ENCODE data around the gene SLC1A1. TPM values are rescaled to one million over a fixed set of nuclear protein-coding genes. Genes with fewer than 3 reads are reported as not detected.
"Not testable (repeated sequence)": the region's sequence is repeated elsewhere in the genome, so short reads cannot be mapped to it uniquely, and the experiment has no call there.

The SLC1A1 gene
- total and polyA plus RNA-seq, 12 donors, result 0.94 to 3.5 (median 1.7) TPM

DNA sequence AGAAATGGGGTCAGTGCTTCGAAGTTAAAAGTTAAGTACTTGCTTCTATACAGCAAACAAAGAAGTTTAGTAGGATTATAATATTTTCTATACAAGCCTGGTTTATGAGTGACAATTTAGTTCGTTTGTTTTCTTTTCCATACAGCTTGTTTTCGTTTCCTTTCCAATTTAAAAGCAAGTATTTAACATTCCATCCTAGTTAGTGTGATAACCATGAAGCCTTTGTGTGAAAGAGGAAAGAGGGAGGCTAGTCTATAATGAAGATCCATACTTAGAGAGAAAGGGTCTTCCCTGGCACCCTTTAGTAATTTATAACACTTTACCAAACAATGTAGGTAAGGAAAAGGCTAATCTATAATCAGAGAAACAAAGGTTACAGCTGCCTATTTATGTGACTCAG is 51.0 kb downstream of the SLC1A1 start:
- H3K27ac ChIP-seq, result no peak overlapping the region
- no peak for ATAC-seq
- H3K27me3 ChIP-seq, result no peaks in the 10 kb centered on the region
- intact Hi-C loops (cut with DNase I), result loop anchor here in 2 of 10 donors (5.0 to 10.0 kb wide), 2 partner anchors 119 to 156 kb away; no protein-coding TSS in a partner anchor
- peaks cover 0 to 25% (median 9%) of the 10 kb centered on the region in 11 donors for H3K9me3 ChIP-seq
- H3K36me3 ChIP-seq, result peaks cover 0 to 9% (median 0%) of the 10 kb centered on the region in 9 donors
- H3K4me3 ChIP-seq, result no peak overlapping the region
- TF ChIP-seq, protein P1, sequence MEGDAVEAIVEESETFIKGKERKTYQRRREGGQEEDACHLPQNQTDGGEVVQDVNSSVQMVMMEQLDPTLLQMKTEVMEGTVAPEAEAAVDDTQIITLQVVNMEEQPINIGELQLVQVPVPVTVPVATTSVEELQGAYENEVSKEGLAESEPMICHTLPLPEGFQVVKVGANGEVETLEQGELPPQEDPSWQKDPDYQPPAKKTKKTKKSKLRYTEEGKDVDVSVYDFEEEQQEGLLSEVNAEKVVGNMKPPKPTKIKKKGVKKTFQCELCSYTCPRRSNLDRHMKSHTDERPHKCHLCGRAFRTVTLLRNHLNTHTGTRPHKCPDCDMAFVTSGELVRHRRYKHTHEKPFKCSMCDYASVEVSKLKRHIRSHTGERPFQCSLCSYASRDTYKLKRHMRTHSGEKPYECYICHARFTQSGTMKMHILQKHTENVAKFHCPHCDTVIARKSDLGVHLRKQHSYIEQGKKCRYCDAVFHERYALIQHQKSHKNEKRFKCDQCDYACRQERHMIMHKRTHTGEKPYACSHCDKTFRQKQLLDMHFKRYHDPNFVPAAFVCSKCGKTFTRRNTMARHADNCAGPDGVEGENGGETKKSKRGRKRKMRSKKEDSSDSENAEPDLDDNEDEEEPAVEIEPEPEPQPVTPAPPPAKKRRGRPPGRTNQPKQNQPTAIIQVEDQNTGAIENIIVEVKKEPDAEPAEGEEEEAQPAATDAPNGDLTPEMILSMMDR (IDR thresholded peaks at IDR 0.05), result no peak
- peaks cover 0 to under 1% (median 0%) of the 10 kb centered on the region in 9 donors for H3K4me1 ChIP-seq
- 65 to 70% methylated on average over 3 of the region's 3 CpGs for WGBS, 2 donors
- no peak for DNase-seq

DNA sequence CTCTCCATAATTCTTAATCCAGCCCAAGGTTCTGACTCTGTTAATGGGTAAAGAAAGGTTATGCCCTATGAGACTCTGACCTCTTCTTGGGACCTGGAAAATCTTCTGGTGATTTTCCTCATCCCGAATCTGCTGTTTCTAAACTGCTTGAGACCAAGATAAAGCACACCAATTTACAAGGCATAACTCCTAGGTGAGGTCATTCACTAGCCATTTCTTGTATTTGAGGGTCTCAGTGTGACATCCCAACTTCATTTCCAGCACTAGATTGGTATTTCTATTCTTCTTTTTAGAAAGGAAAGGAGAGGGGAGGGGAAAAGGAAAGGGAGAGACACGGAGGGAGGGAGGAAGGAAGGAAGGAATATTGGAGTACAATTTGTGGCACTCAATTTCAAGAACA is 51.6 kb downstream of the SLC1A1 start:
- H3K4me3 ChIP-seq, result no peak overlapping the region
- 35 to 52% methylated on average over 2 of the region's 2 CpGs for WGBS, 2 donors
- H3K27me3 ChIP-seq, result no peaks in the 10 kb centered on the region
- peaks cover 0 to 9% (median 0%) of the 10 kb centered on the region in 9 donors for H3K36me3 ChIP-seq
- TF ChIP-seq, protein P1 (IDR thresholded peaks at IDR 0.05), result no peak
- no peak for ATAC-seq
- no peak for DNase-seq
- peaks cover 0 to 21% (median 6%) of the 10 kb centered on the region in 11 donors for H3K9me3 ChIP-seq
- H3K4me1 ChIP-seq, result peaks cover 0 to 6% (median 4%) of the 10 kb centered on the region in 9 donors
- intact Hi-C loops (cut with DNase I), result loop anchor here in 2 of 10 donors (5.0 to 10.0 kb wide), 2 partner anchors 120 to 157 kb away; no protein-coding TSS in a partner anchor
- no peak overlapping the region for H3K27ac ChIP-seq

DNA sequence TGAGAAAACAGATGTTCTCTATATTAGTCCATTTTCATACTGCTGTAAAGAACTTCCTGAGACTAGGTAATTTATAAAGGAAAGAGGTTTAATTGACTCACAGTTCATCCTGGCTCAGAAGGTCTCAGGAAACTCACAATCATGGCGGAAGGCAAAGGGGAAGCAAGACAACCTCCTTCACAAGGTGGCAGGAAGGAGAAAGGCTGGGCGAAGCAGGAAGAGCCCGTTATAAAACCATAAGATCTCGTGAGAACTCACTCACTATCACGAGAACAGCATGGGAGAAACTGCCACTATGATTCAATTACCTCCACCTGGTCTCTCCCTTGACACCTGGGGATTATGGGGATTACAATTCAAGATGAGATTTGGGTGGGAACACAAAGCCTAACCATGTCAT is 54.4 kb downstream of the SLC1A1 start:
- DNase-seq, H3K27me3 ChIP-seq, H3K27ac ChIP-seq, H3K36me3 ChIP-seq, H3K4me3 ChIP-seq: not testable (repeated sequence)
- Histone ChIP-seq H3K4me1 (peaks cover 0 to 32% (median 24%) of the 10 kb centered on the region in 9 donors), H3K9me3 (peaks cover 0 to 11% (median 6%) of the 10 kb centered on the region in 11 donors)
- 61 to 69% methylated on average over 5 of the region's 5 CpGs for WGBS, 2 donors
- intact Hi-C loops (cut with DNase I), result loop anchor here in 2 of 10 donors (5.0 to 10.0 kb wide), 3 partner anchors 52 to 160 kb away; partner anchors contain the start of gene SLC1A1 (in 2 of the 2)
- ATAC-seq, result peak in 1 of 8 donors; percentile 48

DNA sequence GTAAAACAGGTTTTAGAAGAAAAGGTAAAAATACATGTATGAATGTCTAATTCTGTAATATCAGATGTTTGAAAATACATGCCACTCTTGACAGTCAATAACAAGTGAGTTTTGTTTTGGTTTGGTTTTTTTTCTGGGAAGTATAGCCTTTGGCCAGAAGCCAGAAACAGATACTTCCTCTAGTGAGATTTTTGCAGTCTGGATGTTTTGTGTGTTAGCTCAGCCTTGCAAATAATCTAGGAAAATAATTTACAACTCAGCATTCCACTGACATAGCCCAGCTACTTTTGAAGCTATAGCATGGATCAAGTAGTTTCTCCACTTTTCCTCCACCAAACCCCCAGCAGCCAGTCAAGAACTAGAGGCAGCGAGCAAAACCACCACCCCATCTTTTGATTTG is 56.7 kb downstream of the SLC1A1 start:
- TF ChIP-seq, protein P1 (IDR thresholded peaks at IDR 0.05), result no peak
- WGBS, 2 donors, result 68 to 72% methylated on average over 1 of the region's 1 CpG
- H3K27me3 ChIP-seq, result no peaks in the 10 kb centered on the region
- no peaks in the 10 kb centered on the region for H3K36me3 ChIP-seq
- H3K9me3 ChIP-seq, result no peaks in the 10 kb centered on the region
- intact Hi-C loops (cut with DNase I), result loop anchor here in 2 of 10 donors (5.0 to 10.0 kb wide), 2 partner anchors 55 to 162 kb away; partner anchors contain the start of gene SLC1A1 (in 2 of the 2)
- H3K4me1 ChIP-seq, result peaks cover 0 to 55% (median 25%) of the 10 kb centered on the region in 9 donors
- H3K4me3 ChIP-seq, result no peak overlapping the region
- no peak for DNase-seq
- H3K27ac ChIP-seq, result no peak overlapping the region
- ATAC-seq, result no peak

Measured in heart right ventricle (tissue), 16 donors.